ENCODE measurements around the gene SYT8.

Gene SYT8

GRCh38 chr11:1819074-1819473, 15.7 kb upstream of the SYT8 start:
- DNase-seq: no peak

GRCh38 chr11:1820463-1821325, 14.1 kb upstream of the SYT8 start:
- no peak for DNase-seq

GRCh38 chr11:1821562-1821961, 13.2 kb upstream of the SYT8 start:
- DNase-seq: no peak

- DNase-seq: no peak
Measured at GRCh38 chr11:1822648-1823375, 12.0 kb upstream of the SYT8 start.

- DNase-seq: no peak
Measured at GRCh38 chr11:1823376-1824220, 11.2 kb upstream of the SYT8 start.

- DNase-seq: no peak
Measured at GRCh38 chr11:1824221-1825038, 10.4 kb upstream of the SYT8 start.

GRCh38 chr11:1825039-1825740, 9.6 kb upstream of the SYT8 start:
- no peak for DNase-seq

GRCh38 chr11:1825785-1826451, 8.9 kb upstream of the SYT8 start:
- DNase-seq: no peak

- DNase-seq: no peak
Measured at GRCh38 chr11:1826552-1827094, 8.2 kb upstream of the SYT8 start.

GRCh38 chr11:1827095-1827813, 7.5 kb upstream of the SYT8 start:
- no peak for DNase-seq

- no peak for DNase-seq
Measured at GRCh38 chr11:1827931-1828330, 6.9 kb upstream of the SYT8 start.

- no peak for DNase-seq
Measured at GRCh38 chr11:1828542-1828941, 6.2 kb upstream of the SYT8 start.

- no peak for DNase-seq
Measured at GRCh38 chr11:1829039-1829820, 5.6 kb upstream of the SYT8 start.

- DNase-seq: no peak
Measured at GRCh38 chr11:1830004-1830321, 4.8 kb upstream of the SYT8 start.

- DNase-seq: no peak
Measured at GRCh38 chr11:1830322-1831223, 4.2 kb upstream of the SYT8 start.

GRCh38 chr11:1831338-1832210, 3.2 kb upstream of the SYT8 start:
- no peak for DNase-seq

- no peak for DNase-seq
Measured at GRCh38 chr11:1832211-1832919, 2.4 kb upstream of the SYT8 start.

Data from NCI-H1417 treated with DMSO at 0.1 percent for 48 hours (cell line).